ENCODE results near the gene BEX5.
"Not testable (repeated sequence)": the region's sequence is repeated elsewhere in the genome, so short reads cannot be mapped to it uniquely, and the experiment has no call there.

The BEX5 gene

GRCh38 chrX:102155806-102156179 is at the start of gene BEX5:
TSS of gene BEX5 (minus strand) at chrX:102155977. CDS start at chrX:102154265, 1,712 bp downstream.
- DNase-seq (ENCODE audit: extremely low read depth, low read depth) = no peak
- no peak for TF ChIP-seq CTCF (IDR thresholded peaks at IDR 0.05; ENCODE audit: low read depth, low read length)

GRCh38 chrX:102185967-102186720 is 30.4 kb upstream of the BEX5 start:
- no peak for TF ChIP-seq CTCF (IDR thresholded peaks at IDR 0.05; ENCODE audit: low read depth, low read length)

GRCh38 chrX:102154900-102155805 is 624 bp downstream of the BEX5 start:
- DNase-seq (ENCODE audit: extremely low read depth, low read depth) = no peak
- no peak for TF ChIP-seq CTCF (IDR thresholded peaks at IDR 0.05; ENCODE audit: low read depth, low read length)

More at GRCh38 chrX:102185967-102186720, 30.4 kb upstream of the BEX5 start:
- no peak for DNase-seq (ENCODE audit: extremely low read depth, low read depth)

GRCh38 chrX:102154218-102154860 is 1.4 kb downstream of the BEX5 start:
- no peak; the same call in 1 of the 2 replicates for TF ChIP-seq CTCF (IDR thresholded peaks at IDR 0.05; ENCODE audit: low read depth, low read length)
- no peak for DNase-seq (ENCODE audit: extremely low read depth, low read depth)

GRCh38 chrX:102142274-102142673 is 13.5 kb downstream of the BEX5 start, which contains the start of gene TCEAL6:
TSS of gene TCEAL6 (minus strand) at chrX:102142481.
- DNase-seq (ENCODE audit: extremely low read depth, low read depth) = not testable (repeated sequence)

GRCh38 chrX:102141631-102142030 is 14.1 kb downstream of the BEX5 start:
- DNase-seq (ENCODE audit: extremely low read depth, low read depth) = not testable (repeated sequence)

- DNase-seq (ENCODE audit: extremely low read depth, low read depth) = not testable (repeated sequence)
These were observed 14.9 kb downstream of the BEX5 start for GRCh38 chrX:102140876-102141275.

- no peak for TF ChIP-seq CTCF (IDR thresholded peaks at IDR 0.05; ENCODE audit: low read depth, low read length)
- no peak for DNase-seq (ENCODE audit: extremely low read depth, low read depth)
These were observed 17.7 kb downstream of the BEX5 start for GRCh38 chrX:102138064-102138463.

All from AG09319 (cell line).